HCEC 1CT (cell line): ENCODE results near the gene LAIR1.
A peak's percentile ranks its signal among the peaks of the same experiment; 100 is the strongest.
"Not testable (repeated sequence)": the region's sequence is repeated elsewhere in the genome, so short reads cannot be mapped to it uniquely, and the experiment has no call there.

ENCODE experiments used
- DNase-seq: peaks from one replicate; pipeline ENCODE4 v3.0.0-alpha.2; 2017

Gene LAIR1

GRCh38 chr19:54339646-54340358 is 24.9 kb downstream of the LAIR1 start:
- no peak for DNase-seq

GRCh38 chr19:54338521-54338920 is 26.2 kb downstream of the LAIR1 start:
- no peak for DNase-seq

- DNase-seq = no peak
These were observed 26.9 kb downstream of the LAIR1 start for GRCh38 chr19:54337858-54338230.

- DNase-seq = no peak
These were observed 27.6 kb downstream of the LAIR1 start for GRCh38 chr19:54336893-54337857.

GRCh38 chr19:54335979-54336892 is 28.5 kb downstream of the LAIR1 start:
- no peak for DNase-seq

GRCh38 chr19:54335164-54335563 is 29.6 kb downstream of the LAIR1 start:
- DNase-seq = no peak

GRCh38 chr19:54333586-54334298 is 31.0 kb downstream of the LAIR1 start:
- no peak for DNase-seq

GRCh38 chr19:54332149-54332548 is 32.6 kb downstream of the LAIR1 start:
- no peak for DNase-seq

GRCh38 chr19:54331626-54332025 is 33.1 kb downstream of the LAIR1 start:
- DNase-seq = no peak

- DNase-seq = no peak
These were observed 35.1 kb downstream of the LAIR1 start for GRCh38 chr19:54329476-54330165.

- not testable (repeated sequence) for DNase-seq
These were observed 36.0 kb downstream of the LAIR1 start for GRCh38 chr19:54328781-54329180.

- no peak for DNase-seq
These were observed 39.1 kb downstream of the LAIR1 start for GRCh38 chr19:54325631-54326030.

- peak; percentile 2 for DNase-seq
These were observed 39.5 kb downstream of the LAIR1 start for GRCh38 chr19:54325194-54325621.

- DNase-seq = no peak
These were observed 40.7 kb downstream of the LAIR1 start for GRCh38 chr19:54324071-54324470.

- DNase-seq = not testable (repeated sequence)
These were observed 41.8 kb downstream of the LAIR1 start for GRCh38 chr19:54322934-54323333.

GRCh38 chr19:54322295-54322694 is 42.4 kb downstream of the LAIR1 start:
- DNase-seq = not testable (repeated sequence)

GRCh38 chr19:54319892-54320670 is 44.6 kb downstream of the LAIR1 start:
- DNase-seq = no peak

- DNase-seq = no peak
These were observed 45.7 kb downstream of the LAIR1 start for GRCh38 chr19:54319049-54319448.

- no peak for DNase-seq
These were observed 46.8 kb downstream of the LAIR1 start for GRCh38 chr19:54317965-54318240.

GRCh38 chr19:54317108-54317964 is 47.4 kb downstream of the LAIR1 start:
- DNase-seq = no peak
